BJ (cell line): ENCODE data around the gene RECK. TPM values are rescaled to one million over a fixed set of nuclear protein-coding genes. Genes with fewer than 3 reads are reported as not detected.

Experiments used
- CTCF ChIA-PET: fragments of 350-600 bp; formaldehyde crosslinking; extraction: SDS; loops from one replicate; lab custom pipeline; 2021; ENCODE audit warnings: antibody characterized with exemption, inconsistent platforms; lab: Yijun Ruan, JAX
- POLR2A ChIA-PET: fragments of 300-600 bp; sonication (Branson Sonifier 250); formaldehyde crosslinking; extraction: SDS; loops from one replicate; lab custom pipeline; 2021; ENCODE audit warnings: antibody characterized with exemption; lab: Charles Lee
- DNase-seq: peaks from one replicate; pipeline ENCODE4 v3.0.0-alpha.2; 2011; ENCODE audit warnings: low read depth
- H3K27me3 ChIP-seq: 2 replicates; pipeline ENCODE4 v1.6.0; 2011; ENCODE audit warnings: low read length; ENCODE audit not compliant: control insufficient read depth, insufficient read depth
- H3K36me3 ChIP-seq: 2 replicates; pipeline ENCODE4 v1.5.1; 2011; ENCODE audit warnings: low read length; ENCODE audit not compliant: control insufficient read depth, insufficient read depth
- H3K4me3 ChIP-seq: 2 replicates; pipeline ENCODE4 v1.5.1; 2011; ENCODE audit warnings: low read depth, mild to moderate bottlenecking, control low read depth, low read length
- CTCF ChIP-seq: IDR thresholded peaks from 2 replicates; pipeline ENCODE4 v1.5.1; 2011; ENCODE audit warnings: low read depth, mild to moderate bottlenecking, control low read depth, inconsistent platforms, low read length, moderate library complexity; ENCODE audit not compliant: insufficient read depth
- polyA plus RNA-seq: library from polyadenylated mRNA; depleted of rRNA; stranded (reverse); fragments of >200 nt; gene quantifications from 2 replicates; pipeline ENCODE4 v1.2.3, GENCODE V29; 2011

The RECK gene
- polyA plus RNA-seq, 1 experiment = 59.8 TPM

- no peak for TF ChIP-seq CTCF
- H3K27me3 ChIP-seq = no peaks in the 10 kb centered on the region
- H3K4me3 ChIP-seq = no peak overlapping the region
- H3K36me3 ChIP-seq = no peaks in the 10 kb centered on the region
- ChIA-PET CTCF (interaction anchor here (9.2 kb wide), 1 partner anchor 22 kb away, joined by 77 read pairs; no protein-coding TSS in a partner anchor), POLR2A (interaction anchor here (0.5 kb wide), 1 partner anchor 10 kb away, joined by 19 read pairs; no protein-coding TSS in a partner anchor)
- DNase-seq = no peak
Measured at GRCh38 chr9:36143245-36143641, 106.5 kb downstream of the RECK start.

GRCh38 chr9:36144309-36145232, 107.9 kb downstream of the RECK start:
- H3K36me3 ChIP-seq = no peaks in the 10 kb centered on the region
- no peaks in the 10 kb centered on the region for H3K27me3 ChIP-seq
- TF ChIP-seq CTCF = no peak
- POLR2A ChIA-PET = no interaction called here
- CTCF ChIA-PET = interaction anchor here (0.6 to 9.2 kb wide), 4 partner anchors 20 to 46 kb away, joined by 3 to 77 read pairs (median 5); partner anchors contain the start of gene CLTA
- no peak overlapping the region for H3K4me3 ChIP-seq
- DNase-seq = no peak

- ChIA-PET POLR2A (no interaction called here), CTCF (no interaction called here)
- Histone ChIP-seq H3K36me3 (no peaks in the 10 kb centered on the region), H3K27me3 (no peaks in the 10 kb centered on the region), H3K4me3 (no peak overlapping the region)
- no peak for DNase-seq
- TF ChIP-seq CTCF = no peak
Measured at GRCh38 chr9:36145970-36146369, 109.3 kb downstream of the RECK start.

- Histone ChIP-seq H3K36me3 (no peaks in the 10 kb centered on the region), H3K4me3 (no peak overlapping the region), H3K27me3 (no peaks in the 10 kb centered on the region)
- CTCF ChIA-PET = interaction anchor here (1.2 to 3.0 kb wide), 2 partner anchors 9 to 20 kb away, joined by 5 to 15 read pairs; no protein-coding TSS in a partner anchor
- POLR2A ChIA-PET = no interaction called here
- no peak for DNase-seq
- TF ChIP-seq CTCF = no peak
Measured at GRCh38 chr9:36146651-36147050, 109.9 kb downstream of the RECK start.

- no peak for DNase-seq
- POLR2A ChIA-PET = no interaction called here
- CTCF ChIA-PET = interaction anchor here (1.2 to 3.0 kb wide), 4 partner anchors 8 to 19 kb away, joined by 3 to 15 read pairs (median 6); no protein-coding TSS in a partner anchor
- TF ChIP-seq CTCF = no peak
- Histone ChIP-seq H3K36me3 (no peaks in the 10 kb centered on the region), H3K4me3 (no peak overlapping the region), H3K27me3 (no peaks in the 10 kb centered on the region)
Measured at GRCh38 chr9:36147441-36148175, 110.9 kb downstream of the RECK start.
